ENCODE results near the gene ADISSP.

Gene ADISSP

GRCh38 chr20:3778976-3779375, 11.4 kb upstream of the ADISSP start:
- DNase-seq: no peak

- DNase-seq: no peak
These were observed 10.4 kb upstream of the ADISSP start for GRCh38 chr20:3777716-3778629.

- no peak for DNase-seq
These were observed 9.8 kb upstream of the ADISSP start for GRCh38 chr20:3777381-3777715.

GRCh38 chr20:3775457-3776108, 8.0 kb upstream of the ADISSP start:
- no peak for DNase-seq

GRCh38 chr20:3771552-3772058, 4.1 kb upstream of the ADISSP start:
- DNase-seq: no peak

GRCh38 chr20:3768342-3769130, 983 bp upstream of the ADISSP start:
- peak; percentile 42 for DNase-seq

GRCh38 chr20:3767110-3767426, 485 bp downstream of the ADISSP start:
- DNase-seq: no peak

GRCh38 chr20:3766422-3767109, 987 bp downstream of the ADISSP start:
- DNase-seq: no peak

GRCh38 chr20:3765171-3765882, 2.2 kb downstream of the ADISSP start:
- no peak for DNase-seq

GRCh38 chr20:3764659-3765058, 2.9 kb downstream of the ADISSP start:
- DNase-seq: no peak

- DNase-seq: no peak
These were observed 3.6 kb downstream of the ADISSP start for GRCh38 chr20:3763671-3764601.

GRCh38 chr20:3760655-3761348, 6.8 kb downstream of the ADISSP start:
- no peak for DNase-seq

- DNase-seq: no peak
These were observed 7.7 kb downstream of the ADISSP start for GRCh38 chr20:3759884-3760283.

GRCh38 chr20:3759316-3759823, 8.2 kb downstream of the ADISSP start:
- no peak for DNase-seq

- no peak for DNase-seq
These were observed 9.0 kb downstream of the ADISSP start for GRCh38 chr20:3758566-3758965.

- no peak for DNase-seq
These were observed 10.3 kb downstream of the ADISSP start for GRCh38 chr20:3757268-3757667.

GRCh38 chr20:3755814-3756480, 11.6 kb downstream of the ADISSP start:
- no peak for DNase-seq

GRCh38 chr20:3755269-3755668, 12.3 kb downstream of the ADISSP start:
- no peak for DNase-seq

- no peak for DNase-seq
These were observed 13.3 kb downstream of the ADISSP start for GRCh38 chr20:3754276-3754630.
